PC-3 (cell line): ENCODE measurements around the gene KRT81. TPM values are rescaled to one million over a fixed set of nuclear protein-coding genes. Genes with fewer than 3 reads are reported as not detected.

ENCODE experiments used
- ATAC-seq: fragments of 200-7000 bp; cut with Tn5 transposase; 2 replicates; pipeline ENCODE4 v1.9.1; 2020; ENCODE audit warnings: mild to moderate bottlenecking, moderate library complexity
- BruUV-seq: library from RNA; stranded (reverse); fragments of 400-500 nt; replicated peaks from 2 replicates; lab custom pipeline; 2021; lab: Mats Ljungman, UMichigan
- CTCF ChIA-PET: fragments of 300-600 bp; sonication (Branson Sonifier 250); formaldehyde crosslinking; loops from one replicate; lab custom pipeline; 2022; ENCODE audit warnings: antibody characterized with exemption; lab: Charles Lee
- POLR2A ChIA-PET: fragments of 300-600 bp; sonication (Branson Sonifier 250); formaldehyde crosslinking; loops from one replicate; lab custom pipeline; 2022; ENCODE audit warnings: antibody characterized with exemption; ENCODE audit not compliant: unreplicated experiment; lab: Charles Lee
- DNase-seq: peaks from one replicate; pipeline ENCODE4 v3.0.0-alpha.2; 2015
- H2AFZ ChIP-seq: fragments of 300-600 bp; sonication (generic); 2 replicates; pipeline ENCODE4 v1.6.0; 2016; ENCODE audit warnings: antibody characterized with exemption, low read length
- H3F3A ChIP-seq: fragments of 300-600 bp; sonication (generic); one replicate; pipeline ENCODE4 v1.6.0; 2017; ENCODE audit warnings: antibody characterized with exemption, low read length, control low read depth, mild to moderate bottlenecking; ENCODE audit not compliant: unreplicated experiment
- H3K27ac ChIP-seq: fragments of 300-600 bp; sonication (generic); 2 replicates; pipeline ENCODE4 v1.5.1; 2016; ENCODE audit warnings: mild to moderate bottlenecking, low read length
- H3K27me3 ChIP-seq: fragments of 300-600 bp; sonication (generic); 2 replicates; pipeline ENCODE4 v1.6.1; 2016; ENCODE audit warnings: low read length, mixed read lengths
- H3K36me3 ChIP-seq: fragments of 300-600 bp; sonication (generic); 2 replicates; pipeline ENCODE4 v1.6.1; 2016; ENCODE audit warnings: low read depth, mixed run types, low read length, mixed read lengths
- H3K4me1 ChIP-seq: fragments of 300-600 bp; sonication (generic); 2 replicates; pipeline ENCODE4 v1.5.1; 2016; ENCODE audit warnings: low read length; ENCODE audit not compliant: insufficient read depth
- H3K4me2 ChIP-seq: fragments of 300-600 bp; sonication (generic); 2 replicates; pipeline ENCODE4 v1.6.0; 2016; ENCODE audit warnings: low read length
- H3K4me3 ChIP-seq: fragments of 300-600 bp; sonication (generic); 2 replicates; pipeline ENCODE4 v1.5.1; 2016; ENCODE audit warnings: mild to moderate bottlenecking, low read length, mixed read lengths
- H3K79me2 ChIP-seq: fragments of 300-600 bp; sonication (generic); 2 replicates; pipeline ENCODE4 v1.6.1; 2017; ENCODE audit warnings: low read length, mixed read lengths
- H3K9ac ChIP-seq: fragments of 300-600 bp; sonication (generic); 2 replicates; pipeline ENCODE4 v1.6.0; 2016; ENCODE audit warnings: mild to moderate bottlenecking, low read length
- H3K9me2 ChIP-seq: fragments of 300-600 bp; sonication (generic); replicated peaks from 2 replicates; pipeline ENCODE4 v1.6.1; 2016; ENCODE audit warnings: mixed run types, low read length, mixed read lengths
- H3K9me3 ChIP-seq: fragments of 300-600 bp; sonication (generic); 2 replicates; pipeline ENCODE4 v1.6.1; 2016; ENCODE audit warnings: low read length, mixed read lengths
- H4K20me1 ChIP-seq: fragments of 300-600 bp; sonication (generic); 2 replicates; pipeline ENCODE4 v1.6.1; 2016; ENCODE audit warnings: low read length, mixed read lengths
- CTCF ChIP-seq: fragments of 300-600 bp; sonication (generic); conservative IDR thresholded peaks from 2 replicates; pipeline ENCODE4 v1.5.1; 2017; ENCODE audit warnings: antibody characterized with exemption, low read depth, mild to moderate bottlenecking, low read length
- EZH2 ChIP-seq: fragments of 300-600 bp; sonication (generic); IDR thresholded peaks from one replicate; pipeline ENCODE4 v1.6.1; 2017; ENCODE audit warnings: antibody characterized with exemption, mild to moderate bottlenecking, low read length; ENCODE audit not compliant: unreplicated experiment
- EZH2phosphoT487 ChIP-seq: fragments of 300-600 bp; sonication (generic); IDR thresholded peaks from 2 replicates; pipeline ENCODE4 v1.6.1; 2018; ENCODE audit warnings: mild to moderate bottlenecking, antibody characterized with exemption, low read length, borderline replicate concordance
- intact Hi-C: fragments of 100-400 bp; cut with micrococcal nuclease; formaldehyde crosslinking; loops from 2 replicates; pipeline ENCODE4 v1.9.0; 2023
- total RNA-seq: library from RNA; depleted of rRNA; stranded (reverse); fragments of >200 nt; gene quantifications from 2 replicates; pipeline ENCODE4 v1.2.3, GENCODE V29; 2014

KRT81 gene
- total RNA-seq, 1 experiment from 2014 or later: 1,688 TPM

GRCh38 chr12:52274521-52275120 lies 16.7 kb downstream of the KRT81 start, which contains the start of gene KRT86:
TSS of gene KRT86 (plus strand) at chr12:52274645. CDS start at chr12:52301917, 27,272 bp downstream.
- H3K9ac ChIP-seq: no peak within 1 kb of the TSS
- H2AFZ ChIP-seq: no peak within 1 kb of the TSS
- BruUV-seq: no TSS peak
- no peak for ATAC-seq
- H3K4me1 ChIP-seq: peaks cover 24% of the 10 kb centered on the region
- H3K79me2 ChIP-seq: peaks cover 3% of the 10 kb centered on the region; the same call in 1 of the 2 replicates
- H3K27ac ChIP-seq: no peak within 1 kb of the TSS
- DNase-seq: no peak
- POLR2A ChIA-PET: no interaction called here
- no peaks in the 10 kb centered on the region for H3K27me3 ChIP-seq
- H3F3A ChIP-seq: peaks cover 4% of the 10 kb centered on the region
- H3K9me2 ChIP-seq: no peaks in the 10 kb centered on the region
- TF ChIP-seq EZH2phosphoT487 (no peak), CTCF (no peak), EZH2 (no peak)
- H3K4me3 ChIP-seq: no peak within 1 kb of the TSS
- no peaks in the 10 kb centered on the region for H4K20me1 ChIP-seq
- CTCF ChIA-PET: no interaction called here
- H3K36me3 ChIP-seq: no peaks in the 10 kb centered on the region
- intact Hi-C loops: no loop called here
- no peaks in the 10 kb centered on the region for H3K9me3 ChIP-seq
- no peak within 1 kb of the TSS for H3K4me2 ChIP-seq

GRCh38 chr12:52271158-52271557 lies 20.2 kb downstream of the KRT81 start:
- ChIA-PET CTCF (no interaction called here), POLR2A (no interaction called here)
- Histone ChIP-seq H4K20me1 (no peaks in the 10 kb centered on the region), H3K4me2 (no peak overlapping the region), H3K79me2 (no peaks in the 10 kb centered on the region), H3K4me1 (no peaks in the 10 kb centered on the region), H3F3A (no peaks in the 10 kb centered on the region), H3K27ac (no peak overlapping the region), H3K9ac (no peak overlapping the region), H3K36me3 (no peaks in the 10 kb centered on the region), H3K27me3 (no peaks in the 10 kb centered on the region), H3K4me3 (no peak overlapping the region), H3K9me2 (no peaks in the 10 kb centered on the region), H3K9me3 (no peaks in the 10 kb centered on the region), H2AFZ (no peak overlapping the region)
- ATAC-seq: no peak
- TF ChIP-seq EZH2phosphoT487 (no peak), EZH2 (no peak), CTCF (no peak)
- no peak for DNase-seq
- intact Hi-C loops: no loop called here
- BruUV-seq: no TSS peak

GRCh38 chr12:52270541-52271070 lies 20.7 kb downstream of the KRT81 start:
- Histone ChIP-seq H3K9ac (no peak overlapping the region), H2AFZ (no peak overlapping the region), H3K4me2 (no peak overlapping the region), H4K20me1 (no peaks in the 10 kb centered on the region), H3K27ac (no peak overlapping the region), H3F3A (no peaks in the 10 kb centered on the region), H3K9me2 (no peaks in the 10 kb centered on the region), H3K36me3 (no peaks in the 10 kb centered on the region), H3K9me3 (no peaks in the 10 kb centered on the region), H3K4me3 (no peak overlapping the region), H3K4me1 (no peaks in the 10 kb centered on the region), H3K27me3 (no peaks in the 10 kb centered on the region), H3K79me2 (no peaks in the 10 kb centered on the region)
- no TSS peak for BruUV-seq
- ATAC-seq (no peak), DNase-seq (no peak)
- TF ChIP-seq EZH2 (no peak), CTCF (no peak), EZH2phosphoT487 (no peak)
- CTCF ChIA-PET: no interaction called here
- POLR2A ChIA-PET: no interaction called here
- intact Hi-C loops: no loop called here
